Fibroblast of lung (primary cell): Measurements from ENCODE around the gene SENP1.

Experiments
- EZH2 ChIP-seq: IDR thresholded peaks from 2 replicates; pipeline ENCODE4 v1.5.1; 2012; ENCODE audit warnings: low read length, control low read depth, mild to moderate bottlenecking; ENCODE audit errors: missing control alignments
- TF ChIP-seq, protein P1 (sequence below), 2 donors: IDR thresholded peaks in 1 of 2; conservative IDR thresholded peaks in 1 of 2; 1 replicate in 1 of 2; 2 replicates in 1 of 2; pipeline ENCODE4 v1.5.1; 2011 to 2012; ENCODE audit warnings: low read length in 2 of 2, control low read depth in 1 of 2, inconsistent platforms in 1 of 2, low read depth in 1 of 2, mild to moderate bottlenecking in 1 of 2

DNA sequence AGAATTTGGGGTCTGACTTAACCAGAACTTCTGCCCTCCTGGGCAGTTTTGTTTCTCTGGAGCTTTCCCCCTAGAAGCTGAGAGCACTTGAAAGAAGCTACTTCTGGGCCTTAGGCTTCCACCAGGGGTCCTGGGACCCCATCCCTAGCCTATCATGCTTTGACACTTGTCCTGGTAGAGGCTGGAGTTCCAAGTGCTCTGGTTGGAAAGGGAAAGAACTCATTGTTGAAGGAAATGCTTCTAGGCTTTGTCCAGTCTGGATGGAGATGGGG is 100.2 kb downstream of the SENP1 start:
- TF ChIP-seq, protein P1, sequence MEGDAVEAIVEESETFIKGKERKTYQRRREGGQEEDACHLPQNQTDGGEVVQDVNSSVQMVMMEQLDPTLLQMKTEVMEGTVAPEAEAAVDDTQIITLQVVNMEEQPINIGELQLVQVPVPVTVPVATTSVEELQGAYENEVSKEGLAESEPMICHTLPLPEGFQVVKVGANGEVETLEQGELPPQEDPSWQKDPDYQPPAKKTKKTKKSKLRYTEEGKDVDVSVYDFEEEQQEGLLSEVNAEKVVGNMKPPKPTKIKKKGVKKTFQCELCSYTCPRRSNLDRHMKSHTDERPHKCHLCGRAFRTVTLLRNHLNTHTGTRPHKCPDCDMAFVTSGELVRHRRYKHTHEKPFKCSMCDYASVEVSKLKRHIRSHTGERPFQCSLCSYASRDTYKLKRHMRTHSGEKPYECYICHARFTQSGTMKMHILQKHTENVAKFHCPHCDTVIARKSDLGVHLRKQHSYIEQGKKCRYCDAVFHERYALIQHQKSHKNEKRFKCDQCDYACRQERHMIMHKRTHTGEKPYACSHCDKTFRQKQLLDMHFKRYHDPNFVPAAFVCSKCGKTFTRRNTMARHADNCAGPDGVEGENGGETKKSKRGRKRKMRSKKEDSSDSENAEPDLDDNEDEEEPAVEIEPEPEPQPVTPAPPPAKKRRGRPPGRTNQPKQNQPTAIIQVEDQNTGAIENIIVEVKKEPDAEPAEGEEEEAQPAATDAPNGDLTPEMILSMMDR (conservative IDR thresholded peaks at IDR 0.05 in 1 of 2, IDR thresholded peaks at IDR 0.05 in 1 of 2; ENCODE audit: low read depth in 1 of 2, low read length in 2 of 2): no peak
- no peak for TF ChIP-seq EZH2
